Esophagus (tissue), 2 donors: Measurements from ENCODE around the gene USP47. TPM values are rescaled to one million over a fixed set of nuclear protein-coding genes. Genes with fewer than 3 reads are reported as not detected.

ENCODE experiments used
- H3K27ac ChIP-seq, 2 donors: one replicate each; pipeline ENCODE4 v1.5.1; 2013; ENCODE audit warnings: low read depth in 2 of 2, mild to moderate bottlenecking in 2 of 2, inconsistent platforms in 1 of 2, low read length in 1 of 2, moderate library complexity in 1 of 2
- H3K27me3 ChIP-seq, 2 donors: one replicate each; pipeline ENCODE4 v1.6.1; 2013; ENCODE audit warnings: low read length in 2 of 2, control low read depth in 1 of 2, mild to moderate bottlenecking in 1 of 2; ENCODE audit not compliant: insufficient read depth in 2 of 2, control insufficient read depth in 1 of 2
- H3K36me3 ChIP-seq, 2 donors: one replicate each; pipeline ENCODE4 v1.6.1; 2013; ENCODE audit warnings: low read length in 1 of 2; ENCODE audit not compliant: control insufficient read depth in 2 of 2, insufficient read depth in 2 of 2
- H3K4me1 ChIP-seq, 2 donors: one replicate each; pipeline ENCODE4 v1.6.1; 2013; ENCODE audit warnings: low read length in 1 of 2; ENCODE audit not compliant: control insufficient read depth in 2 of 2, insufficient read depth in 2 of 2
- H3K4me3 ChIP-seq, 2 donors: one replicate each; pipeline ENCODE4 v1.5.1; 2013; ENCODE audit warnings: low read length in 2 of 2, mild to moderate bottlenecking in 2 of 2, low read depth in 1 of 2, moderate library complexity in 1 of 2
- H3K9me3 ChIP-seq, 2 donors: one replicate each; pipeline ENCODE4 v1.6.1; 2013; ENCODE audit warnings: mild to moderate bottlenecking in 2 of 2, low read depth in 1 of 2, low read length in 1 of 2, moderate library complexity in 1 of 2; ENCODE audit not compliant: control insufficient read depth in 2 of 2, insufficient read depth in 1 of 2
- WGBS, 2 donors: extraction: QIAGEN DNeasy Blood & Tissue Kit; methylation state at CpG; one replicate each; pipeline ENCODE4 v1.1.7; 2013; 5-methylcytosine and 5-hydroxymethylcytosine counted together
- polyA plus RNA-seq, 2 donors: library from polyadenylated mRNA; stranded (reverse); fragments of 200-250 nt; gene quantifications; one replicate each; pipeline ENCODE4 v1.2.3, GENCODE V29; 2013
- donor health status: healthy with polysubstance abuse.
- donor health status: Bipolar disorder and iron deficiency.

USP47 gene
- polyA plus RNA-seq, 2 donors: 19.7 to 20.0 TPM

DNA sequence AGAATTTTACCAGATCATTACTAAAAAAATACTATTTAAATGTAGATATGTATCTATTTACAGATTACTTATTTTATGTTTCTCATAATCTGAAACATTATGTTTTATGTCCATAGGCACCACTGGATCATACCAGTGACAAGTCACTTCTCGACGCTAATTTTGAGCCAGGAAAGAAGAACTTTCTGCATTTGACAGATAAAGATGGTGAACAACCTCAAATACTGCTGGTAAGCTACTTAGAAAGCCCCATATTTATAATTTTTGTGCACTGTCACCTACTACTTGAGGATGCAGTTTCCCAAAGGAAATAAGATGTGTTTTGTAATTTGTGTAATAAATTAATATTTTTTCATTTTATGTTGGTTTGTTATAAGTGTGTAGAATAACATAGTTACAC, 42.6 kb downstream of the USP47 start:
- H3K27ac ChIP-seq: no peak overlapping the region
- H3K4me3 ChIP-seq: no peak overlapping the region
- no peaks in the 10 kb centered on the region for H3K27me3 ChIP-seq
- no peaks in the 10 kb centered on the region for H3K9me3 ChIP-seq
- WGBS, 2 donors: 94 to 95% methylated on average over 2 of the region's 2 CpGs
- peaks cover 0 to 8% of the 10 kb centered on the region in 2 donors for H3K36me3 ChIP-seq
- no peaks in the 10 kb centered on the region for H3K4me1 ChIP-seq

DNA sequence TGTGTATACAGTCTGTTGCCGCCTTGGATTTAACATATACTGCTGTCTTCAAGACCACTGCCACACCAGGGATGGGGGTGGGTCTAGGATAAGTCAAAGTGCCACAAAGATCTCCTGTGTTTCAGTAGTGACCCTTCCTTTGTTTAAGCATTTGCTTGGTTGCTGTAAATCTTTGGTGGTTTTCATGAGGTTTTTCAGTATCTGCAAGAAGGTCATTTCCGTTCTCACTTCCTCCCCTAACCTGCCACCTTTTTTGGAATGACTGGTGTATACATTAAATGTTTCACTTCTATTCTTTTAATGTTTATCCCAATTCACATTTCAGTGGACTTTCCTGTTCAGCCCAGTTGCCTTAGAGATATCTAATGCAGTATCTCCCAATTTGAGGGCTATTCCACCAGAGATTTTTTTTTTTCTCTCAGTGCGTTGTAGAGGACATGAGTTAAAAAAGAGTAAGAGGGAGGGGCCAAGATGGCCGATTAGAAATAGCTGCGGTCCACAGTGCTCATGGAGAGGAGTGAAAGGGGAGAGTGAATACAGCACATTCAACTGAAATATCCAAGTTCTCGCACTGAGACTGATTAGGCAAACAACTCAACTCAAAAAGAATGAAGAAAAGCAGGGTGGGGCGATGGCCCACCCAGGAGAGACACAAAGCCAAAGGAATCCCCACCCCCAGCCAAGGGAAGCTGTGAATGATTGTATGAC, 43.2 kb downstream of the USP47 start:
- Histone ChIP-seq H3K36me3 (peaks cover 0 to 8% of the 10 kb centered on the region in 2 donors), H3K4me1 (no peaks in the 10 kb centered on the region)
- 92 to 95% methylated on average over 7 of the region's 7 CpGs for WGBS, 2 donors

DNA sequence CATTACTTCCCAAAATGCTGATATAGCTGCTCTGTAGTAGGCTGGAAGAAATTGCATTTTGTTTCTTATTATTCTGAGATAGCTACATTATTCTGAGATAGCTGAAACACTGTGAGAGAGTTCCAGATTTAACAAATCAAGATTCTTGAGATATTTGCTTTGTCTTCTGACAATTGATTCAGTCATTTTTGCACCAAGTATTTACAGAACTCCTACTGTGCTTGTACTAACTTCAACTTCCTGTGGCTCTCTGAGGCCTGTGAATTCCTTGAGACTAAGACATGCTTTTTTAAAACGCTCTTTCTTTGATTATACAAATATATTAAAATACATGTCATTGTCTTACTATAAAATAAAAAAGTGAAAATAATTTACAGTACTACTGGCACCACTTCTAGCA, 52.7 kb downstream of the USP47 start:
- H3K27ac ChIP-seq: no peak overlapping the region
- WGBS, 2 donors: 89 to 94% methylated on average over 1 of the region's 1 CpG
- H3K9me3 ChIP-seq: no peaks in the 10 kb centered on the region
- H3K4me1 ChIP-seq: no peaks in the 10 kb centered on the region
- H3K27me3 ChIP-seq: no peaks in the 10 kb centered on the region
- no peaks in the 10 kb centered on the region for H3K36me3 ChIP-seq
- H3K4me3 ChIP-seq: no peak overlapping the region

More for the DNA sequence above, 43.2 kb downstream of the USP47 start:
- Histone ChIP-seq H3K27ac (no peak overlapping the region), H3K4me3 (no peak overlapping the region), H3K9me3 (no peaks in the 10 kb centered on the region), H3K27me3 (no peaks in the 10 kb centered on the region)

DNA sequence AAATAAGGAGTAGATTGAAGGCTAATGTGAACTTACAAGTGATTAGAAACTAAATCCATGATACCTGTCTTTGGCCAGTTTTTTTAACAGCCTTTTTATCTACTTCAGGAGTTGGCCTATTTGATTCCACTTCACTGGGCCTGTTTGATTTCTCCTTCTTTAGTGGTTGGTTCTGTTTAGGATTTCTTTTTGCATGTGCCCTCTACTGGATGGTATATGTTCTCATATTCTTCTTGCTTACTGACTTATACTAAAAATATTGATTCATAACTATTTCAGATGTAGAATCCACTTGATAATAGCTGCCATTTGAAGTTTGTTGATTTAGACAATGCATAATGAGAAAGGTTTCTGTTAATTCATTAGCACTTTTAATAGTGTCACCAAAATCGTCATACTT, 53.9 kb downstream of the USP47 start:
- Histone ChIP-seq H3K27ac (no peak overlapping the region), H3K4me1 (no peaks in the 10 kb centered on the region), H3K36me3 (no peaks in the 10 kb centered on the region), H3K4me3 (no peak overlapping the region), H3K27me3 (no peaks in the 10 kb centered on the region), H3K9me3 (no peaks in the 10 kb centered on the region)
- WGBS, 2 donors: 81 to 85% methylated on average over 1 of the region's 1 CpG

DNA sequence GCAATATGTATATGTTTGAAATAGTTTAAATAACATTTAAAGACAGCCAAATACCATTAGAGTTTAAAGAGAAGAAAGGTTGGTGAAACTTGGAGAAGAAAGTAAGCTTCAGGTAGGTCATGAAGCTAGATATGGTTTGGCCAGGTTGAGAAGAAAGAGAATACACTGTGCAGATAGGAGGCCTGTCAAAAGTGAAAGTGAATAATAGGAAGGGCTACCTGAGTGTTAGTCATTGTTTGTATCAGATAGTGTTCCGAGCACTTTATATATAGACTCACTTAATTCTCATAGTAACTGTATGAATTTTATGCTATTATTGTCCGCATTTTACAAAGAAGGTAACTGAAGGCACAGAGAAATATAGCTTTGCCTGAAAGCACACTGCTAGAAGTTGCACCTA, 56.9 kb downstream of the USP47 start:
- no peaks in the 10 kb centered on the region for H3K9me3 ChIP-seq
- H3K4me1 ChIP-seq: no peaks in the 10 kb centered on the region
- no peak overlapping the region for H3K4me3 ChIP-seq
- H3K27ac ChIP-seq: no peak overlapping the region
- no peaks in the 10 kb centered on the region for H3K36me3 ChIP-seq
- 92% methylated on average over 2 of the region's 2 CpGs for WGBS, 2 donors
- no peaks in the 10 kb centered on the region for H3K27me3 ChIP-seq

DNA sequence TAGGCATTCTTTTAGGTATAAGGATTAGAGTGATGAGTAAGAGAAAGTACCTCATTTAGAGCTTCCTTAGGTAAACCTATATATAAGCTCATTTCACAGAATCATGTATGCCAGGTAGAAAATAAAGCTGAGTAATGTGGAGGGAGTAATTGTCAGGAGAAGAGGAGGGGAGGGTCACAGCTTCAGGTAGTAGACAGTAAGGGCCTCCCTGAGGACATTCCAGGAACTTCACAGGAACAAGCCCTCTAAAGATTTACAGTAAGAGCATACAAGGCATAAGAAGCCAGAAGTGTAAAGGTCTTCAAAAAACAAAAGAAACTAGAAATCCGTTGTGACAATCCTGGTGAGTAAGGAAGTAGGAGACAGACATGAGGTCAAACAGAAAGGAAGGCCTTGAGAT, 57.6 kb downstream of the USP47 start:
- Histone ChIP-seq H3K27me3 (no peaks in the 10 kb centered on the region), H3K4me3 (no peak overlapping the region), H3K4me1 (no peaks in the 10 kb centered on the region), H3K27ac (no peak overlapping the region), H3K36me3 (no peaks in the 10 kb centered on the region), H3K9me3 (no peaks in the 10 kb centered on the region)
- WGBS, 2 donors: 69 to 88% methylated on average over 1 of the region's 1 CpG

DNA sequence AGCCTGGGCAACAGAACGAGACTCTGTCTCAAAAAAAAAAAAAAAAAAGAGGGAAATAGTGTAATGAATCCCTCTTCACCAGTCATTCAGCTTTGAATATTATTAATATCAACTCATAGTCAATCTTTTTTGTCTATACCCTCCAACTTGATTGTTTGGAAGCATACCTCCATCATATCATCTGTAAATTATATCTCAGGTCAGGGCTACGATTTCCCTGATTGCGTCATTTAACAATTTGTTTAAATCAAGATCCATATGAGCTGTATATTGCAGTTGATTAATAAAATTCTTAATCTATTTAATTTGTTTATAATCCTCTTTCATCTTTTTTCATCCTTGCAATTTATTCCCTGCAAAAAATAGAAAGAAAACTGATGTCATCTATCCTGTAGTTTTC, 60.2 kb downstream of the USP47 start:
- peaks cover 0 to 2% of the 10 kb centered on the region in 2 donors for H3K36me3 ChIP-seq
- no peaks in the 10 kb centered on the region for H3K27me3 ChIP-seq
- no peak overlapping the region for H3K27ac ChIP-seq
- no peaks in the 10 kb centered on the region for H3K9me3 ChIP-seq
- WGBS, 2 donors: 94% methylated on average over 3 of the region's 3 CpGs
- no peak overlapping the region for H3K4me3 ChIP-seq
- H3K4me1 ChIP-seq: no peaks in the 10 kb centered on the region

DNA sequence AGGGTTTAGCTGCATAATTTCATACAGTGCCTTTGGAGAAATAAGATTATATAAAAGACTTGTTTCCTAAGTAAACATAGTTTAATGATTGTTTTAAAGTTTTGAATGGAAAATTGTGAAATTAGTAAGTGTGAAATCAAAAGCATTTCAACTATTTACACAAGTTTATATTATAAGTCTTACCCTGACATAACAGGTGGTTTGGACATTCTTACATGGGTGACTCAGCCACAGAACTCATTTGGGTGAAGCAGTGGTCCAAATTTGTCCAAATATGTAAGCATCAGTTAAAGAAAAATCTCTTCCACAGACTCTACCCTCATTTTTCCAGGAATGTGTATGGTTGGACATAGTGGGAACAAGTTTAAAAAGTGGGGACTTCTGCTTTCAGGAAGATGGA, 68.0 kb downstream of the USP47 start:
- no peaks in the 10 kb centered on the region for H3K4me1 ChIP-seq
- H3K36me3 ChIP-seq: peaks cover 2 to 5% of the 10 kb centered on the region in 2 donors
- H3K27ac ChIP-seq: no peak overlapping the region
- no peaks in the 10 kb centered on the region for H3K27me3 ChIP-seq
- H3K9me3 ChIP-seq: no peaks in the 10 kb centered on the region
- no peak overlapping the region for H3K4me3 ChIP-seq

DNA sequence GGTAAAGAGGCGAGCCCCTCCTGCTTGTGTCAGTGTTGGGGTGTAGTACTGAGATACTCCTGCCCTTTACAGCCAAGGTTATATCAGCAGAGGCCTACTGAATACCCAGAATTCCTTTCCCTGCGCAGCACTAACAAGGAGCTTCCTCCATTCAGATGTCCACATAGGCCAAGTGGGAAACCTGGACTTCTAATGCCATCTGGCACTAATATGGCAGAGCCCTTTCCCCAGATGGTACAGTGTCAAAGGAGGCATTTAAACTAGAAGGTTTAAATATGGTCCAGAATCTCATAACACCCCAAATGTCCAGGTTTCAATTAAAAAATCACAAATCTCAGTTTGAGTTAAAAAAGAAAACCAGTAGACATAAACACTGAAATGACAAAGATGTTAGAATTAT, 68.8 kb downstream of the USP47 start:
- Histone ChIP-seq H3K4me3 (no peak overlapping the region), H3K36me3 (peaks cover 2 to 3% of the 10 kb centered on the region in 2 donors), H3K4me1 (no peaks in the 10 kb centered on the region), H3K27me3 (no peaks in the 10 kb centered on the region), H3K9me3 (no peaks in the 10 kb centered on the region), H3K27ac (no peak overlapping the region)
- WGBS, 2 donors: 100% methylated on average over 2 of the region's 2 CpGs

DNA sequence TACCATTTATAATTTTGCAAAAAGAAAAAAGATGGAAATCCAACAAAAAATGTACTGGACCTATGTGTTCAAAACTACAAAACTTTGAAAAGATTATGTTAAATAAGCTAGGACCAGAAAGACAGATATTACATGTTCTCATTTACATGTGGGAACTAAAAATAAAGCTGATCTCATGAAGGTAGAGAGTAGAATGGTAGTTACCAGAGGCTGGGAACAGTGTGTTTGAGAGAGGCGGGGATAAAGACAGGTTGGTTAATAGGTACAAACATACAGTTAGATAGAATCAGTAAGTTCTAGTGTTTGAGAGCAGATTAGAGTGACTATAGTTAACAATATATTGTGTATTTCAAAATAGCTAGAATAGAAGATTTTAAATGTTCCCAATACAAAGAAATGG, 71.6 kb downstream of the USP47 start:
- Histone ChIP-seq H3K27ac (no peak overlapping the region), H3K27me3 (no peaks in the 10 kb centered on the region), H3K36me3 (peaks cover 2 to 3% of the 10 kb centered on the region in 2 donors), H3K9me3 (no peaks in the 10 kb centered on the region), H3K4me1 (no peaks in the 10 kb centered on the region), H3K4me3 (no peak overlapping the region)
- 99 to 100% methylated on average over 1 of the region's 1 CpG for WGBS, 2 donors
